HEK293T (cell line): ENCODE measurements around the gene GRID1.

Experiments
- CTCF ChIA-PET: fragments of 350-600 bp; formaldehyde crosslinking; extraction: SDS; loops from one replicate; lab custom pipeline; 2021; ENCODE audit warnings: antibody characterized with exemption, inconsistent platforms; lab: Yijun Ruan, JAX
- POLR2A ChIA-PET: fragments of 350-600 bp; formaldehyde crosslinking; extraction: SDS; loops from one replicate; lab custom pipeline; 2020; ENCODE audit warnings: antibody characterized with exemption, inconsistent platforms; lab: Yijun Ruan, JAX
- DNase-seq: peaks from one replicate; pipeline ENCODE4 v3.0.0; 2012; ENCODE audit warnings: mixed read lengths; ENCODE audit errors: extremely low spot score
- ARNT ChIP-seq: fragments of 450-650 bp; IDR thresholded peaks from 2 replicates; pipeline ENCODE4 v1.6.1; 2017; ENCODE audit warnings: mild to moderate bottlenecking
- BHLHE40 ChIP-seq: fragments of 450-650 bp; IDR thresholded peaks from 2 replicates; pipeline ENCODE4 v1.6.1; 2016; ENCODE audit warnings: mild to moderate bottlenecking, moderate library complexity, borderline replicate concordance
- CTBP1 ChIP-seq: fragments of 450-650 bp; IDR thresholded peaks from 2 replicates; pipeline ENCODE4 v1.6.1; 2016; ENCODE audit warnings: borderline replicate concordance
- ELF4 ChIP-seq: fragments of 450-650 bp; IDR thresholded peaks from 2 replicates; pipeline ENCODE4 v1.6.1; 2017; ENCODE audit warnings: antibody characterized with exemption
- FOXA1 ChIP-seq: fragments of 450-650 bp; IDR thresholded peaks from 2 replicates; pipeline ENCODE4 v1.6.1; 2016; ENCODE audit warnings: mild to moderate bottlenecking
- FOXK2 ChIP-seq: fragments of 450-650 bp; IDR thresholded peaks from 2 replicates; pipeline ENCODE4 v1.6.1; 2016; ENCODE audit warnings: mild to moderate bottlenecking
- FOXM1 ChIP-seq: fragments of 450-650 bp; IDR thresholded peaks from 2 replicates; pipeline ENCODE4 v1.6.1; 2017; ENCODE audit warnings: mild to moderate bottlenecking, borderline replicate concordance
- HDGF ChIP-seq: fragments of 450-650 bp; IDR thresholded peaks from 2 replicates; pipeline ENCODE4 v1.6.1; 2017; ENCODE audit warnings: antibody characterized with exemption, borderline replicate concordance
- L3MBTL2 ChIP-seq: fragments of 450-650 bp; conservative IDR thresholded peaks from 2 replicates; pipeline ENCODE4 v1.6.1; 2016; ENCODE audit warnings: mild to moderate bottlenecking
- LEF1 ChIP-seq: fragments of 450-650 bp; IDR thresholded peaks from 2 replicates; pipeline ENCODE4 v1.6.1; 2017; ENCODE audit warnings: mild to moderate bottlenecking, borderline replicate concordance
- NFRKB ChIP-seq: fragments of 450-650 bp; IDR thresholded peaks from 2 replicates; pipeline ENCODE4 v1.6.1; 2016; ENCODE audit warnings: mild to moderate bottlenecking, moderate library complexity
- PKNOX1 ChIP-seq: fragments of 450-650 bp; IDR thresholded peaks from 2 replicates; pipeline ENCODE4 v1.6.1; 2016
- SP1 ChIP-seq: fragments of 450-650 bp; IDR thresholded peaks from 2 replicates; pipeline ENCODE4 v1.6.1; 2017
- SUZ12 ChIP-seq: fragments of 450-650 bp; IDR thresholded peaks from 2 replicates; pipeline ENCODE4 v1.6.1; 2016; ENCODE audit warnings: mild to moderate bottlenecking
- TARDBP ChIP-seq: fragments of 450-650 bp; IDR thresholded peaks from 2 replicates; pipeline ENCODE4 v1.6.1; 2016
- ZNF384 ChIP-seq: fragments of 450-650 bp; IDR thresholded peaks from 2 replicates; pipeline ENCODE4 v1.6.1; 2016

Gene GRID1

GRCh38 chr10:86213148-86213547, 153.4 kb downstream of the GRID1 start:
- ChIA-PET CTCF (no interaction called here), POLR2A (no interaction called here)
- DNase-seq = no peak
- TF ChIP-seq SP1 = no peak
- no peak for TF ChIP-seq ZNF384
- no peak for TF ChIP-seq SUZ12
- no peak for TF ChIP-seq LEF1

DNA sequence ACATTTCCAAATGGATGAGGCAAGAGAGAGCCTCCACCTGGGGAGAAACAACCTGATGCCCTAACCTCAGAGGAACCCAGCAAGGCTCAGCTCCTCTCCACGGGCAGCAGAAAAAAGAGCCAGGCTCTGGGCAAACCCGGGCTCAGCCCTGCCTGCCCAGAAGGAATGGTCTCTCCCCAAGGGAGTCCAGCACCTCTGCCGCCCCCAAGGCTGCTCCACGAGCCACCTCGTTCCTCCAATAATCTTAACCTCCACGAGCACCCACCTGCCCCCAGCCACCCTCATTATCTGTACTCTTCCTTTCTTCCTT, 154.2 kb downstream of the GRID1 start:
- DNase-seq = no peak
- TF ChIP-seq SUZ12 = no peak
- no peak for TF ChIP-seq HDGF
- no peak for TF ChIP-seq ELF4
- TF ChIP-seq ZNF384 = no peak
- no peak for TF ChIP-seq FOXK2
- TF ChIP-seq FOXA1 = no peak
- no peak for TF ChIP-seq TARDBP
- TF ChIP-seq ARNT = no peak
- no peak for TF ChIP-seq LEF1
- TF ChIP-seq PKNOX1 = no peak
- ChIA-PET POLR2A (no interaction called here), CTCF (no interaction called here)

GRCh38 chr10:86211691-86212390, 154.8 kb downstream of the GRID1 start:
- CTCF ChIA-PET = no interaction called here
- DNase-seq = no peak
- POLR2A ChIA-PET = no interaction called here
- no peak for TF ChIP-seq FOXM1
- no peak for TF ChIP-seq HDGF
- no peak for TF ChIP-seq ZNF384

DNA sequence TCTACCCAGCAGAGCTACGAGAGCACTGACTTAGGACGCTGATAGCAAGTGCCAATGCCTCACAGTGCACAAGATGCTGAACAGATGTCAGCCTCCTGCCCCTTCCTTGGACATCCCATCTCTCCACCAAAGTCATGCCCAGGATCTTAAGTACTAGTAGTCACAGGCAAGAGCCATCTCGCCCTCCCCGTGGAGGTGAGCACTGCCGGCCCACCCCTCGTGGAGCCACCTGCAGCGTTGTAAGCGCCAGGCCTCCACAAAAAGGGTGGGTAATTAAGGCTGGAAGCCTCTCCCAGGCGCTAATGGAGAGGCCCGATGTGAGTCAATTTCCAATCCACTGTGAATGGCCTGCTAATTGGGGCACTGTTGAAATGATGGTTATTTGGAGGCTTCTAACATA, 156.2 kb downstream of the GRID1 start:
- POLR2A ChIA-PET = no interaction called here
- CTCF ChIA-PET = interaction anchor here (0.5 kb wide), 1 partner anchor 73 kb away, joined by 7 read pairs; no protein-coding TSS in a partner anchor
- DNase-seq = no peak
- no peak for TF ChIP-seq FOXM1
- TF ChIP-seq L3MBTL2 = no peak
- no peak for TF ChIP-seq ARNT
- no peak for TF ChIP-seq HDGF
- TF ChIP-seq NFRKB = no peak
- TF ChIP-seq PKNOX1 = no peak
- TF ChIP-seq ZNF384 = no peak
- no peak for TF ChIP-seq SUZ12
- TF ChIP-seq TARDBP = no peak
- no peak for TF ChIP-seq FOXA1
- no peak for TF ChIP-seq BHLHE40
- no peak for TF ChIP-seq FOXK2
- TF ChIP-seq SP1 = no peak

DNA sequence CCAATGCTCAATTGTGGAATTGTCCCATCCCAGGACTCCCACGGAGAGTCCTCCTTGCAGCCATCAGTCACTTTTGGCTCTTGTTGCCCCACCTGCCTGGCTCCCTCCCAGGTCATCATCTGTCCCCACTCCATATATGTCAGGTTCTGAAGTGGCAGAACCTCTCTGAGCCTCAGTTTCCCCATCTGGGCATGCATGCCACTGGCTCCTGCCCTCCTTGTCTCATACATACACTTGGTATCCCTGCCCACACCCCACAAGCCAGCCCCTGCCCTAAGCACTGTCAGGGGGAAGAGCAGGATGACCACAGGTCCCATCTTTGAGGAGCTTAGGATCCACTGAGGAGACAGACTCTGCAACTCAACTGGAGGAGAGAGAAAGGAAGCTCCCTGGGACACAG, 156.9 kb downstream of the GRID1 start:
- ChIA-PET CTCF (no interaction called here), POLR2A (no interaction called here)
- DNase-seq = no peak
- TF ChIP-seq FOXK2 = no peak
- TF ChIP-seq ZNF384 = no peak
- TF ChIP-seq NFRKB = no peak
- no peak for TF ChIP-seq SUZ12
- TF ChIP-seq PKNOX1 = no peak
- no peak for TF ChIP-seq FOXM1
- no peak for TF ChIP-seq HDGF
- no peak for TF ChIP-seq TARDBP

- CTCF ChIA-PET = no interaction called here
- TF ChIP-seq HDGF (no peak), PKNOX1 (no peak), L3MBTL2 (no peak), ARNT (no peak)
- POLR2A ChIA-PET = no interaction called here
- DNase-seq = no peak
These were observed 159.4 kb downstream of the GRID1 start for GRCh38 chr10:86207226-86207625.

DNA sequence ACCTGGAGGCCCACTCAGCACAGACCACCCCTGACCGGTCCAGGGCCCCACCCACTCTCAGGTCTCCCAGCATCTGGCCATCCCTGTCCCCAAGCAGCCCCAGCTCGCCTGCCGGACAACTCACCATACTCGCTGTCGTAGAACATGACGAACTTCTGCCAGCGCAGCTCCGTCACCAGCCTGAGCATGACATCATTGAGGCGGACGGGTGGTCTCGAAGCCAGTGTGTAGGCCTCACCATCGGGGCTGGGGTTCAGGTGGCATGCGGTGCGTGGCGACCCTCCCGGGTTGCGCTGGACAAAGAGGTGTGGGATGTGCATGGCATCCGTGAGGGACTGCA, 160.4 kb downstream of the GRID1 start:
- DNase-seq = no peak
- POLR2A ChIA-PET = no interaction called here
- CTCF ChIA-PET = no interaction called here
- TF ChIP-seq FOXA1 (no peak), TARDBP (no peak), ARNT (no peak), ELF4 (no peak), L3MBTL2 (no peak), HDGF (no peak), CTBP1 (no peak), PKNOX1 (no peak), FOXK2 (no peak), FOXM1 (no peak), LEF1 (no peak), SUZ12 (no peak), SP1 (no peak), NFRKB (no peak), ZNF384 (no peak), BHLHE40 (no peak)
